ENCODE measurements around the gene FTO.
A peak's percentile ranks its signal among the peaks of the same experiment; 100 is the strongest.

Gene FTO

DNA sequence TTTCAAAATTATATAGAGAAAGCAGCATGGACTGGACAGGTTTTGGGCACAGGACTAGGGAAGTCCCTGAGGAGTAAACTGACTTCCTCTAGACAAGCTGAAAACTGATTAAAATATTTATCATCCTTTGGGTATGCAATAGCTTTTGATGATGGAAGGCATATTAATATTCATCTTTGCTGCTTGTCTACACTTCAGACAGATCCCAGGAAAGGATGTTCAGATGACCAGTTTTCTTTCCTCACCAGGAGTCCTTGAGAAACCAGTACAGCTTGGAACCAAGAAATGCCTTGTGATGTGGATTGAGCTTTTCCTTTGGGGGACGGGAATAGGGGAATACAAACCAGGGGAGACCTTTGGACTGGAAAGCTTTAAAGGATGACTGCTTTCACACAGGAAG, 195.5 kb downstream of the FTO start:
- no peak for DNase-seq (ENCODE audit: low spot score)

DNA sequence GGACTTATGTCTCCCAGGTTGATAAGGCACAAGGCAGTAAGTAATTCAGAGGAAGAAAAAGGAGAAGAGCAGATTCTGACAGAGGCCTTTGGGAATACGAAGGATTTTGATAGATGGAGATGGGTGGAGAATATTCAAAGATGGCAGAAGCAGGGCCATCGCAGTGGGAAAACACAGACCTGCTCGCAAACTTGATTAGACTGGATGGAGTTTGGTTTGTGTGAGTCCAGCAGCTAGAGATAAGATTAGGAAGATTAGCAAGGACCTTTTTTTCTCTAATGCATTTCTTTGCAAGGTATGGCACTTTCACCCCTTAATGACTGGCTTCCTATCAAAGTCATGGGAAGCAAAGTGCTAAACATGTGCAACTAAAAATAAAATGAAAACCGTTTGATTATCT, 196.7 kb downstream of the FTO start:
- no peak for DNase-seq (ENCODE audit: low spot score)

DNA sequence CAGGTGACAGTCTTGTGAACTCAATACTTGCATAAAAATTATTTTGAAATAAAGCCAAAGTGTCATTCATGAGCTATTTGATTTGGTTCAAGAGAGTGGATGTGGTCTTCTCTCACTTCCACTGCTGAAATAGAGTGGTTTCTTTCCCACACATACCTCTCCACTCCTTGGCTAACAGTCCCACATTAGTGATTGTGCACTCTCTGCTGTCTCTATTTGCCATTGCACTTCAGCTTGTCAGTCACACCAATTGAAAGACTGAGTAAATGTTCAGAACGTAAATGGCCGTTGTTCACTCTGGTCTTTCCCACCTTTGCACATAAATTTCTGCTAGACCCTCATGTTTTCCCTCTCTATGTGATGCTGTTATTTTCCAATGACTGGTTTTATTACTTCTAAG, 197.5 kb downstream of the FTO start:
- DNase-seq (ENCODE audit: low spot score) = no peak

DNA sequence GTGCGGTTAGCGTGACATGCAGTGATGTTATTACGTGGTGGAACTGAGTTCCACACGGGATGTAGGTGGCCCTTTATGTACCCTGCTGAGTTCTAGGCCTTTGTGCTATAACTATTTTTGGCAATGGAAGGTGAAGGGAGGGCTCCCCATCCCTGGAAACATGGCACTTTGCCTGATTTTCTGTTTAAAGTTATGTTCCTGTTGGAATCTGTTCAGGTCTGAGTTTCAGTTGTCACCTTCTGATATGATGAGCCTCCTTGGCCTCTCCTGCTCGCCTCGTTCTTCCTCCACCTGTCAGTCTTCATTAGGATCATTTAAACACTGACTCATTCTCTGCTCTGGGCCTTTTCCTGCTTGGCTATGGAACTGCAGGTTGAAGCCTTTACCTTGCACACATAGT, 200.6 kb downstream of the FTO start:
- no peak for DNase-seq (ENCODE audit: low spot score)

DNA sequence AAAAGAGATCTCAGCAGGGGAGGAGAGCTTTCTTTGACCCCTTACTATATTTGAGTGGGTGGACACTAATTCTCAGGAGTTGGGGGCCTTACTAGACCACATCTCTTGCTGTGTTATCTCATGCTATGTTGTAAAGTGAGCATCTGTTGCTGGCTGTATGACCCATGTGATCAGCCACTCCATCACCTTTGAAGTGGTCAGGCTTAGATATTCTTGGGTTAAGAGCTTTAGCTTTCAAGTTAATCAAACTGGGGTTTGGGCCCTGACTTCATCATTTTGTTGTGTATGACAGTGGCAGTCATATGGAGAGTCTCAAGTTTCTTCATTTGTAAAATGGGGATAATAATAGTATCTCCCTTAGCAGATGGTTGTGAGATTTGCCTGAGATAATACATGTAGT, 201.1 kb downstream of the FTO start:
- DNase-seq (ENCODE audit: low spot score) = no peak

DNA sequence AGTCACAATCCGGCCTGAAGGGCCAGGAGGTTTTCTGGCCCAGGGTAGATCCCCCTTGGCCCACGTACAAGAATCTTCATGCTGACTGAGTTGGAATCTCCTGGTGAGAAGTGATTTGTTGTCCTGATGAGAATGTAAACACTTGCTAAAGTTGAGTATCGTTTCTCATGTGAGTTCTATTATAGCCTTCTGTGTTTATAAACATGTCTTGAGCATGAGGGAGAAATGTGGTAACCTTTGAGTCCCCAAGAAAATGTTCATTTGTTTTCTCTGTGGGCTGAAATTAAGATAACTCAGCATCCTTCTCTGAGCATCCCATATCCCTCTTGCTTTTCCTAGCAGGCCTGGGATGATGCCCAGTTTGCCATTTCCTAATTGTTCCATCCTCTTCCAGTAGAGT, 204.8 kb downstream of the FTO start:
- no peak for DNase-seq (ENCODE audit: low spot score)

DNA sequence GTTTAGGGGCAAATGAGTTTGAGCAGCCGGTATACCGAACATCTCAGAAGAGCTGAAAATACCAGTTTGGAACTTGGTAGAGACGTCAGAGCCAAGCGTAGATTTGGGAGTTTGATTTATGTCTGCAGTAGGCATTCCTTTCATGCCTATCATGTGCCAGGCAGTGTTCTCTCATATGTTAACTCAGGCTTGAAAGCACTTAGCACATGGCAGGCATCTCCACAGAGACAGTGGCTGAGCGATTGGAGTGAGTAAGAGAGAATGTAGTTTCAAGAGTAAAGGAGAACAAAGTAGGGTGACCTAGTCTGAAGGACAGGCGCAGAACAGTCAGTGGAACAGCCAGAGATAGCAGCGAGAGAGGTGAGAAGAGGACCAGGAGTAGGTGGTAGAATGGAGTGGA, 207.0 kb downstream of the FTO start:
- DNase-seq (ENCODE audit: low spot score) = no peak

DNA sequence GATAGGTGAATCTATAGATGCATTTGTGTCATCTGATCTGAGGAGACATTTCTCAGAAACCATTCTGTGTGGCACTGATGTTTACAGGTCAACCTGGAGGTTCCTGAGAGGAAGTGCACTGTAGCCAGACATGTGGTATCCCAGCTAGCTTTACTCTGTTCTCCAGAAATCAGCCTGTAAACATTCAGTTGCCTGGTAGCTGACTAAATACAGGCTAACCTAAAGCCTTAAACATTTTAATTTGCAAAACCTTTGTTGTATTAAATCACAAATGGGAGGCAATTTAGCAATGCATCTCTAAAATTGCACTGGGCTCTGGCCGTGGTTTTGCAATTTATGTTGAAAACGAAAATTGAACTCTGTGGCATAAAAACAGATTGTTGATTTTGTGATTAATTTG, 207.6 kb downstream of the FTO start:
- no peak for DNase-seq (ENCODE audit: low spot score)

DNA sequence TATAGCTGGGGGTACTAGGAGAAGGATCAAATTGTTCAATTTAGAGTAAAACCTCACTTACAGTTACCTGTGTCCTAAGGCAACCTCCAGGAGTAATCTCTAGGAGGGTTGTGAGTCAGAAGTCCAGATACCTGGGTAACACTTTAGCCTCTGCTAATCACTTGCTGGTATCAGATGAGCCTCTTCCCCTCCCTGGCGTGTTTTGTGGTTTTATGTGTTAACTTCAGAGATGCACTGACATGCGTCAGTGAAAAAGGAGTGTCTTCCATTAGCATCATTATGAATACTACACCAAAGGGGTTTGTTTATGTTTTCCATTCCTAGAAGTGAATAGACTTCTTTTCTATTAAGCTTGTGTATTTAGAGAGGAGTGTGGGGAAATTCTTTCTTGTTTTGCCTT, 208.2 kb downstream of the FTO start:
- DNase-seq (ENCODE audit: low spot score) = no peak

DNA sequence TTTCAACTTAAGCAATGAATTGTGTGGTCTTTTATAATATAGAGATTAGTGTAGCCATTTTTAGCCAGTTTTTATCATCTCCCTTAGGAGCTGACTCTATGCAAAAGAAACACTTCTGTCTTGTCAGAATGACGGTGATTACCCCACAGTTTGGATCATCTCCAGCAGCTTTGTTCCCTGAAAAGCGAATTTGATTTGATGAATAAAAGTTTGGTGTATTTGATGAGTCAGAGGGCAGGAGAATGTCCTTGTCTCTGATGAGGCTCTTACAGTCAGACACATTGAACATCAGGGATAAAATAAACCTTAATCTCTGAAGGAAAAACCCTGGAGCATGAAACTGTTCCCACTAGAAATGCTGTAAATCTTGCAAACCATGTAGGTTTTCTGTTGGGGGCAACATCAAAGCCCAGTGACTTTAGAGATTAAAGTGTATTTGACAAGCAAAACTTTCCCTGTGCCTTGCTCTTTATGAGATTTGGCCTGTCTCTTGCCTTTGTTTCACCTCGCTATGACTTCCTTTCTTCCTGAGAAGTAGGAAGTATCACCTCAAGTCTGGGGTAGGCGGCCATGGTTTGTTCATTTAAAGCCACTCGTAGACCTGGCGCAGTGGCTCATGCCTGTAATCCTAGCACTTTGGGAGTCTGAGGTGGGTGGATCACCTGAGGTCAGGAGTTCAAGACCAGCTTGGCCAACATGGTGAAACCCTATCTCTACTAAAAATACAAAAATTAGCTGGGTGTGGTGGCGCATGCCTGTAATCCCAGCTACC, 209.3 kb downstream of the FTO start:
- no peak for DNase-seq (ENCODE audit: low spot score)

DNA sequence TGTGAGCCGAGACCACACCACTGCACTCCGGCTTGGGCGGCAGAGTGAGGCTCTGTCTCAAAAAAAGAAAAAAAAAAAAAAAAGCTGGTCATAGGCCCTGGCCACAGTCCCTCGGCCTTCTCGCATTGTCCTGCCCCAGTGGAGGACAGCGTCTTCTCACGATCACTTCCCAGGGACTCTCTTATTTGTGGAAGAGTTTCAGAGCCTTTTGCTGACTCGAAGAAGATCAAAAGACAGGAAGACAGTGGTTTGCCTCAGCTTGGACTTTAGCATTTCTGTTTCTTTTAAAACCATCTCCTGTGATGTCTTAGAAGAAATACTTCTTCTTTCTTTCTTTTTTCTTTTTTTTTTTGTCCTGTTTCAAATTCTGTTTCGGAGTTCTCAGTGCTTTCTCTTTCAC, 210.0 kb downstream of the FTO start:
- DNase-seq (ENCODE audit: low spot score) = no peak

DNA sequence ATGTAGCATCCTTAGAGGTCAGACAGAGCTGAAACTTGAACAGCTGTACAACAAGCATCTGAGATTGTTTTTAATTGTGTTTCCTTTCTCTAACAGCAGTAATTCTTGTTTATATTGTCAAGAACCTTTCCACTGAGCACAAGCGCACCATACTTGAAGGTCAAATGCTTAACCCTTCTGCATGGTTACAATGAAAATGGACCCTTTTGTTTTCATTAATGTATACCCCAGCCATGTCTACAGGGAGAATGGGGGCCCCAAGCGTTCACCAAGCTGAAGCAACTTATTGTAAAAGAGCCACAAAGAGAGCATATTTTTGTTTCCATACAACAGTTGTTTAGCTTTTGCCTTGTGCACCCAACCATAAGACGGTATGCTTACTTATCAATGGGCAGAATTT, 210.8 kb downstream of the FTO start:
- no peak for DNase-seq (ENCODE audit: low spot score)

DNA sequence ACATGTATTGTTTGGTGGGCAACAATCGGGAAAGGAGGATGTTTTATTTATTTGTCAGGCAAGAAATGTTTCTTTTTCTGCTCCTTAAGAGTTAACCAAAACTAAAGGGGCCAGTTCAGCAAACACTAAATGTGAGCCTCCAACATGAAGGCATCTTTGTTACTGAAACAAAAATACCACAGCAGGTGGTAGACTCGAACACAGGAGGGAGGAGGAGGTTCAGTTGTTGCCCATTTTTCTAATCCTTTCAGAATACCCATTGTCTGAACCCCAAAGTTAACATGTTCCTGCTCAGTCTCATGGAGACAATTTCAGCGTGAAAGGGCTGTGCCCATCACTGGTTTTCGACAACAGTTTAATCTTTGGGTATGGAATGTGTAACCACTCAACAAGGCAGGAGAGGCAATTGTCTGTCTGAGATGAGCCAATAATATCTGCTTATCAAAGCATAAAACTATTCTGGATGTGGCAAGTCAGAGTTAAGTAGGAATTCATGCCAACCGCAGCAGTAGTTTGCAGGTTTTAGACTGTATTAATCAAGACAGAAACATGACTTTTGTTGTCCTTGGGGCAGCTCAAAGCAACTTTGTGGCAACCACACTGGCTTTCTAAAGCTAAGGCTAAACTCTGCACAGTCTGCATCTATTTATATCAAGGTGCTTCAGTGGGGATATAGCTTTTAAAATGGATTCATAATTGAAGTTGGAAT, 211.7 kb downstream of the FTO start:
- DNase-seq (ENCODE audit: low spot score) = peak; percentile 17

DNA sequence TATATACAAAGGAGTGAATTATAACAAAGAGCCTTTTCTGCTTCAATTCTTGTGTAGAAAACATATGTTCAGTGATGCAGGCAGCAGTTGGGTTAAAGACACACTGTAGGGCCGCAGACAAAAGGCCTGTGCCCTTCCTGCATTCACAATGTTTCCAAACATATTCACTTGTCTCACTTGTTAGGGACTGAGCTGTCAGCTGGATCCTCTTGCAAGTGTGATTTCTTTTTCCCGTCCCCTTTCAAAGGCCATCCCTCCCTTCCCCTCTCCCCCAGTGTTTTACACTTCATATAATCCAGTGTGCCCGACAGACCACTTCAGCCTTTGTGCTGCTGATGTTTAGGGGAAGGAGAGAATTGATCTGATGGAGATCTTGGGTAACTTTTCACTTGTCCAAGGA, 217.0 kb downstream of the FTO start:
- no peak for DNase-seq (ENCODE audit: low spot score)

DNA sequence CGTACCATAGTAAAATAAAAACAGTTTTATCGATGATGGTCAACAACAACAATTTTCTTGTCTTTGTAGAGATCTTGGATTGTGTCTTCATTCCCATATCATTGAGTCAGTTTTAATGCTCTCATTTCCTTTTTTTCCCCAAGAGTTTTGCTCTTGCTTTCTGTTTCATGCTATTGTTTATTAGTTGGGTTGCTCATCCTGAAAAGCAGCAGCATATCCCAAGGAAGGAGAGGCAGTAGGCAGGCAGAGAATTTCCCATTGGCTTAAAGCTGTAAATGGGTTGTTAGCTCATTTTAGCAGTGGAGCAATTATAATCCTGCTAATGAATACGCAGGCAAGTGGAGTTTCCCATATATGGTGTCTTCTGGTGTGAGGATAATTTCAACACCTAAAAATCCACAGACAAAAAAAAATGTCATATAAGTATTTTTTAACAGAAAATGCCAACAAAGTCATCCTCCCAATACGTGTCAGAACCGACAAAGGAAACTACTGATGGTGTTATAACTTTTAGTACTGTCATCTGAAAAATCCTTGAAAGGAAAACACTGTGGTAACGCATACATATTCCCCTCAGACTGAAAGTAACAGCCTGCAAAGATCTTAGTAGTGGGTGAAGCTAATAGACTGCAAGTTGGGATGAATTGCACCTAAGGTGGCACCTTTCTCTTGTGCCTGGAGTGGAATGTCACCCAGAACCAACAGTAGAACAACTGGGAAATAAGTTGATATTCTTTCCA, 218.3 kb downstream of the FTO start:
- no peak for DNase-seq (ENCODE audit: low spot score)

DNA sequence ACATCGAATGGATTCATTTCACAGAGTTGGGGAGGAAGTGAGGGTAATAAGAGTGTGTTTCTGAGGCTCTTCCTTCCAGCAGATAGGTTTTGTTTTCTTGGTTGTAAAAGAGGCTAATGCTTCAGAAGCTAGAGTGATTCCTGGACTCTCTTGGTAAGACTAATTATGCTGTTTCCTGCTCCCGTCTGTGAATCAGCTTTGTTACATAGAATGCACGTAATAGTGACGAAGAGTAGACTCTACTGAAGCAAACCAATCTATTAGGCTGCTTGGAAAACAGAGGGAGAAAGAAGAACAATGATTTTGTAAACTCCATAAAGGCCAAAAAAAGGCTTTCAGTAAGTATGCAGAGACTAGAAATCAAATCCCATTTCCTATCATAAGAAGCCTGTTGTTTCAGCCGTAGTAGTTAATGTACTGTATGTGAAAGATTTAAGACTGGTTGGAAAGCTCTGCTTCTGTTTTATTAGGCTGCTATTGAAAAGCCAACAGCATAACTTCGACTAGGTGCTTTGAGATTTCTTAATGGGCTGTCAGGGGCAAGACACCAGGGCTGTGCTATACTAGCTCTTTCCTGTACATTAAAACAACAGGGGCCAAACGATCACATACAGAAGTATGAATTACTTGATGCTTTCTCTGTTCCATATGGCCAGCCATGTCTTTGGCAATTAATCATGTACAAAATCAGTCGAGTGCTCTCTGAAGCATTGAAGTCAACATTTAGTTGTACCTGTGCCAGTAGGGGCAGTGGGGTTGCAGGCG, 219.0 kb downstream of the FTO start:
- no peak for DNase-seq (ENCODE audit: low spot score)

DNA sequence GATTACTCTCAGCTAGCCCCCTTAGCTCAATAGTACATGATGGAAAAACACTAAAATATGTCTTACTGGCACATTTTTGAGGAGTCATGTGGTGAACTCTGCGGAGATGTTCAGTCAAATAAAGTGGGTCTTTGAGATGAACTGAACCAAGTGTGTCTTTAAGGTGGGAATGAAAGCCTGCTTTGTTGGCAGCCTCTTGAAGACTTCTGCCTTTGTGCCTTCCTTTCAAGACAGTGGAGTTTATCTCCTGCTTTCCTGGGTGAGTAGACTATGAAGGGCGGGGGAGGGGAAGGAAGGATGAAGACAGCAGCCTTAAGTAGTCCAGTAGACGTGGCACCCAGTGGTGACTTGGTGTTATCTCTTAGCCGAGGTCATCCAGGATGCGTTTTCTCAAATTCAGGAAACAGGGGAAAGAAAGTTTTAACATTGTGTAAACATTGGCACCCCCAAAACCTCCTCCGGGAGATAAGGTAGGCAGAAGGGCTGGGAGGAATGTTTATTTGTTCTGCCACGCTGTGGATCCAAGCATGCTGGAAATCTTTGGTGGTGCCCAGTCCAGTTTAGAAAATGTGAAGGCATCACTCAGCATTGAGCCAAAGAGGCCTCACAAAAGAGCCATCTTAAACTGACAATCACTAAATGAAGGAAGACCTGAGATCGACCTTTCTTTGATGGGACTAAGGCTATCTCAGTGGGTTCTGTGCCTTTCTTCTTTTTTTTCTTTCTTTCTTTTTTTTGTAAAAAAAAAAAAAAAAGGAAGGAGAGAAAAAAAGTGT, 220.6 kb downstream of the FTO start:
- DNase-seq (ENCODE audit: low spot score) = no peak

DNA sequence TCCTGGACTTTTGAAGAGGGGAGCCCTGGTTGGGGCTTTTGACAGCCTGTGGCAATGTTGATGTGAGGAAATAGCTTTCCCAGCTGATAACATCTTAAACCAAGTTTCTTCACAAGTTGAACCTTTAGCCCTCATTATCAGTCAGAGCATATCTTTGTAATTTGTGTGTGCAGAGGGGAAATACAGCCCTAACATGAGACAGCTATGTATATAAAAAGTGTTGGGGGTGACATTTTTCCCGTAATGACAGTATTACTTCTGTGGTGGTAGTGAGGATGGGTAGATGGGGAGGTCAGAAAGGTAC, 221.1 kb downstream of the FTO start:
- DNase-seq (ENCODE audit: low spot score) = no peak

DNA sequence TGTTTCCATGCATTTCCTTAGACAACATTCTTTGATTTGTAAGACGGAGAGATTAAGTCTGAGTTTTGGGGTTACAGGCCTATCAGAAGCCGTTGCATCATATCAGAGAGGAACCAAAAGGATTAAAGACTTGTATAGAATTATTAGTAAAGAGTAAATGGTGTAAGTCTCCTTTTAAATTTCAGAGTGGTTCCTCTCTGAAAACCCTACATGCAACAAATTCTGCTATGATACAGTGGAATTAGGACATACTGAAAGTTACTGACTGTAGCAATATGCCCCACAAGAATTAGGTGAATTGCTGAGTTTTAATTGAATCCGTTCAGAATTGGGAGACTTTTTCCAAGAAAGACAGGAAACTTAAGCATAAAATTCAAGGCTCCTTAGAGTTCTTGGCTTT, 221.6 kb downstream of the FTO start:
- no peak for DNase-seq (ENCODE audit: low spot score)

DNA sequence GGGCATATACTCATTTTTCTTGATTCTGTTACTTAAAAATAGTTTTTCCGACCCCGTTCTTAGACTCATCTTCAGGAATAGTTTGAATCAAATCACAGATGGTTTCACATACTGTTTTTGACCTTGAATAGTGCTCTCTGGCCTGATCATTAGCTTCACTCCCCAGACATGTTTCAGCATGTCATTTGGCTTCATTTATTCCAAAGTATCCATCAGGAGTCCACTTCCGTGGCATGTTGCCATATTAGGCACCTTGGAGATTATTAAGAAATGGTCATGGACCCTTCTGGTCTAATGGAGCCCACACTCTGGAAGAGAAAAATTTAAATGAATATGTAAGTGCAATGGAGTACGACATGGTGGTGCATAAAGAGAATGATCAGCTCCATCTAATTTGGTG, 222.3 kb downstream of the FTO start:
- no peak for DNase-seq (ENCODE audit: low spot score)

DNA sequence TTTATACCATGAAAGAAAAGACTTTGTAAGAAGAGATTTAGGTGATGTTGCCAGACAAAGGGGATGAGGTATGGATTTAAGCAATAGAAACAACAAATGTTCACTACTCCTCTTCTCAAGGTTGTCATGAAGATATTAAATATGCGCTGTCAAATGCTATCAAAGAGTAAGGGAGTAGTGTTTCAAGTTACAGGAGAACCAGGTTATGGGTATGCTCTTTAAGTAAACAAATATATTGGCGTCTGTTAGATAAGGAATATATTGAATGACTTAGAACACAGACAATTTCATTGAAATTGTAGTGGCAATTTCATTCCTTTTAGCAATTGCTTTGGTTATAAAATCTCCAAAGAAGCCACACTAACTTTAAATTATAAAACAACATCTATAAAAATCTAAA, 229.0 kb downstream of the FTO start:
- DNase-seq (ENCODE audit: low spot score) = no peak

DNA sequence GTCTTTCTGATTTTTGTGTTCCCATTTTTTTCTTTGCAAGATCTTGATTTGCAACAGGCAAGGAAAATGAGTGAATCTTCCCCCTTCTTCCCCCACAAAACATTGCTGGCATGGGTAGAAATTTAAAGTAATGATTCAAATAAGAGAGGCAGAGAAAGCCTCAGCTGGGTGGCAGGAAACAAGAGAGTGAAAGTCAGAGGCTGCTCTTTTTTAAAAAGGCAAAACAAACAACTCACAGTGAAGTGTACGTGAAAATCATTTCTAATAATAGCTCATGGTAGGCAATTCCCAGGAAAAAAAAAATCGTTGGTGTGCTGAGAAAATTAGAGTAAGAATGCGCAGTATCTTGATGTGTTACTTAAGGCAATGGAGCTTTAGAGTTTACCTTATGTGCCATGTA, 229.5 kb downstream of the FTO start:
- DNase-seq (ENCODE audit: low spot score) = no peak

All from iPS-NIHi11 (cell line).